ENCODE data around the gene LMOD1.

DNA sequence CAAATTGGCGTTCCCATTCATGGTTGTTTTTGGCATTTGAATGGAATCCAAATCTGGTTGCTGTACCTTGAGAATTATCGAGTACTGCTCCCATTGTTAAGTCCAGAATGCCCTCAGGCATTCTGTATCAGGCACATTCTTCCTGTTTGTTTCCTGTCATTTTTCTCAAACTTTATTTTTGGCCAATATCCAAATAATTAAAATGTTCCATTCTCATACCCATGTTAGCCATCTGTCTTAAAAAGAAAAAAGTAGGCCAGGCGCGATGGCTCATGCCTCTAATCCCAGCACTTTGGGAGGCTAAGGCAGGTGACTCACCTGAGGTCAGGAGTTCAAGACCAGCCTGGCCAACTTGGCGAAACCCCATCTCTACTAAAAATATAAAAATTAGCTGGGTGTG lies 86.9 kb downstream of the LMOD1 start:
- TF ChIP-seq ZNF565 (CRISPR knock-in tag; conservative IDR thresholded peaks at IDR 0.05; ENCODE audit: low read depth) = no peak
- no peak for TF ChIP-seq PPARA (CRISPR knock-in tag; IDR thresholded peaks at IDR 0.05; ENCODE audit: borderline replicate concordance)
- no peak for TF ChIP-seq TCF4 (CRISPR knock-in tag; IDR thresholded peaks at IDR 0.05; ENCODE audit: borderline replicate concordance)
- TF ChIP-seq GLIS3 (CRISPR knock-in tag; IDR thresholded peaks at IDR 0.05) = no peak
- TF ChIP-seq, protein P1, sequence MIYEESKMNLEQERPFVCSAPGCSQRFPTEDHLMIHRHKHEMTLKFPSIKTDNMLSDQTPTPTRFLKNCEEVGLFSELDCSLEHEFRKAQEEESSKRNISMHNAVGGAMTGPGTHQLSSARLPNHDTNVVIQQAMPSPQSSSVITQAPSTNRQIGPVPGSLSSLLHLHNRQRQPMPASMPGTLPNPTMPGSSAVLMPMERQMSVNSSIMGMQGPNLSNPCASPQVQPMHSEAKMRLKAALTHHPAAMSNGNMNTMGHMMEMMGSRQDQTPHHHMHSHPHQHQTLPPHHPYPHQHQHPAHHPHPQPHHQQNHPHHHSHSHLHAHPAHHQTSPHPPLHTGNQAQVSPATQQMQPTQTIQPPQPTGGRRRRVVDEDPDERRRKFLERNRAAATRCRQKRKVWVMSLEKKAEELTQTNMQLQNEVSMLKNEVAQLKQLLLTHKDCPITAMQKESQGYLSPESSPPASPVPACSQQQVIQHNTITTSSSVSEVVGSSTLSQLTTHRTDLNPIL (CRISPR knock-in tag; IDR thresholded peaks at IDR 0.05; ENCODE audit: low read depth) = no peak
- TF ChIP-seq, protein P2, sequence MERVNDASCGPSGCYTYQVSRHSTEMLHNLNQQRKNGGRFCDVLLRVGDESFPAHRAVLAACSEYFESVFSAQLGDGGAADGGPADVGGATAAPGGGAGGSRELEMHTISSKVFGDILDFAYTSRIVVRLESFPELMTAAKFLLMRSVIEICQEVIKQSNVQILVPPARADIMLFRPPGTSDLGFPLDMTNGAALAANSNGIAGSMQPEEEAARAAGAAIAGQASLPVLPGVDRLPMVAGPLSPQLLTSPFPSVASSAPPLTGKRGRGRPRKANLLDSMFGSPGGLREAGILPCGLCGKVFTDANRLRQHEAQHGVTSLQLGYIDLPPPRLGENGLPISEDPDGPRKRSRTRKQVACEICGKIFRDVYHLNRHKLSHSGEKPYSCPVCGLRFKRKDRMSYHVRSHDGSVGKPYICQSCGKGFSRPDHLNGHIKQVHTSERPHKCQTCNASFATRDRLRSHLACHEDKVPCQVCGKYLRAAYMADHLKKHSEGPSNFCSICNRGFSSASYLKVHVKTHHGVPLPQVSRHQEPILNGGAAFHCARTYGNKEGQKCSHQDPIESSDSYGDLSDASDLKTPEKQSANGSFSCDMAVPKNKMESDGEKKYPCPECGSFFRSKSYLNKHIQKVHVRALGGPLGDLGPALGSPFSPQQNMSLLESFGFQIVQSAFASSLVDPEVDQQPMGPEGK (CRISPR knock-in tag; IDR thresholded peaks at IDR 0.05; ENCODE audit: borderline replicate concordance) = no peak
- no peak for TF ChIP-seq ZFP30 (CRISPR knock-in tag; IDR thresholded peaks at IDR 0.05)
